GM23338 (cell line): Measurements from ENCODE around the gene AASDH. TPM values are rescaled to one million over a fixed set of nuclear protein-coding genes. Genes with fewer than 3 reads are reported as not detected.

Experiments
- ATAC-seq: fragments of 200-7000 bp; cut with Tn5 transposase; 3 replicates; pipeline ENCODE4 v1.9.1; 2020
- DNase-seq: peaks from one replicate; pipeline ENCODE4 v3.0.0-alpha.2; 2015; ENCODE audit warnings: low spot score
- H2AFZ ChIP-seq: fragments of 200-600 bp; sonication (generic); 2 replicates; pipeline ENCODE4 v1.8.0; 2016; ENCODE audit warnings: antibody characterized with exemption, mild to moderate bottlenecking, moderate library complexity
- H3F3A ChIP-seq: fragments of 200-600 bp; sonication (generic); replicated peaks from 2 replicates; pipeline ENCODE4 v1.8.0; 2017; ENCODE audit warnings: antibody characterized with exemption, mixed run types, low read depth
- H3K27ac ChIP-seq: fragments of 200-600 bp; sonication (generic); 2 replicates; pipeline ENCODE4 v1.6.1; 2016; ENCODE audit warnings: low read depth
- H3K27me3 ChIP-seq: fragments of 200-600 bp; sonication (generic); 2 replicates; pipeline ENCODE4 v1.8.0; 2016; ENCODE audit warnings: mild to moderate bottlenecking, mixed run types, moderate library complexity; ENCODE audit not compliant: insufficient read depth
- H3K36me3 ChIP-seq: fragments of 200-600 bp; sonication (generic); 2 replicates; pipeline ENCODE4 v1.8.0; 2016; ENCODE audit warnings: mild to moderate bottlenecking; ENCODE audit not compliant: insufficient read depth
- H3K4me1 ChIP-seq: fragments of 200-600 bp; sonication (generic); 2 replicates; pipeline ENCODE4 v1.8.0; 2016; ENCODE audit warnings: mild to moderate bottlenecking, moderate library complexity; ENCODE audit not compliant: insufficient read depth
- H3K4me2 ChIP-seq: fragments of 200-600 bp; sonication (generic); 2 replicates; pipeline ENCODE4 v1.7.1; 2017; ENCODE audit warnings: mixed run types
- H3K4me3 ChIP-seq: fragments of 200-600 bp; sonication (generic); 2 replicates; pipeline ENCODE4 v1.6.1; 2016; ENCODE audit warnings: mixed run types
- H3K79me2 ChIP-seq: fragments of 200-600 bp; sonication (generic); replicated peaks from 2 replicates; pipeline ENCODE4 v1.8.0; 2017; ENCODE audit warnings: mild to moderate bottlenecking; ENCODE audit not compliant: insufficient read depth
- H3K9me2 ChIP-seq: fragments of 200-600 bp; sonication (generic); 2 replicates; pipeline ENCODE4 v1.8.0; 2017; ENCODE audit not compliant: insufficient read depth
- H4K20me1 ChIP-seq: fragments of 200-600 bp; sonication (generic); replicated peaks from 2 replicates; pipeline ENCODE4 v1.8.0; 2017; ENCODE audit warnings: mild to moderate bottlenecking; ENCODE audit not compliant: insufficient read depth
- H3K27ac Mint-ChIP-seq: 2 replicates; pipeline ENCODE4 v1.8.0; 2020; ENCODE audit warnings: inconsistent platforms, mild to moderate bottlenecking, moderate library complexity, mixed read lengths
- H3K27me3 Mint-ChIP-seq: 3 replicates; pipeline ENCODE4 v1.8.0; 2022; ENCODE audit warnings: low read depth, mild to moderate bottlenecking, moderate library complexity, mixed read lengths, inconsistent platforms; ENCODE audit not compliant: insufficient read depth, poor library complexity
- H3K36me3 Mint-ChIP-seq: 3 replicates; pipeline ENCODE4 v1.8.0; 2021; ENCODE audit warnings: low read depth, mild to moderate bottlenecking, inconsistent platforms, moderate library complexity, mixed read lengths
- H3K4me1 Mint-ChIP-seq: 3 replicates; pipeline ENCODE4 v1.8.0; 2020; ENCODE audit warnings: mild to moderate bottlenecking, inconsistent platforms, mixed read lengths
- H3K4me3 Mint-ChIP-seq: 3 replicates; pipeline ENCODE4 v1.8.0; 2021; ENCODE audit warnings: moderate library complexity, mild to moderate bottlenecking, inconsistent platforms, mixed read lengths
- H3K9me3 Mint-ChIP-seq: 3 replicates; pipeline ENCODE4 v1.8.0; 2020; ENCODE audit warnings: moderate library complexity, mild to moderate bottlenecking, inconsistent platforms, mixed read lengths
- CTCF ChIP-seq, 2 experiments: fragments of 200-600 bp in 1 of 2; sonication (generic) in 1 of 2; conservative IDR thresholded peaks; 2 replicates each; pipeline versions ENCODE4 v1.5.1 to v1.6.1; 2016 to 2017; ENCODE audit warnings: antibody characterized with exemption in 2 of 2, low read depth in 2 of 2, mild to moderate bottlenecking in 2 of 2, moderate library complexity in 1 of 2
- EZH2 ChIP-seq: fragments of 200-600 bp; sonication (generic); IDR thresholded peaks from one replicate; pipeline ENCODE4 v1.8.0; 2017; ENCODE audit warnings: antibody characterized with exemption, mild to moderate bottlenecking, low read depth; ENCODE audit not compliant: unreplicated experiment
- POLR2AphosphoS5 ChIP-seq: IDR thresholded peaks from 2 replicates; pipeline ENCODE4 v1.6.1; 2016; ENCODE audit warnings: antibody characterized with exemption, low read depth
- REST ChIP-seq: IDR thresholded peaks from one replicate; pipeline ENCODE4 v1.6.1; 2018; ENCODE audit warnings: antibody characterized with exemption; ENCODE audit not compliant: unreplicated experiment
- polyA plus RNA-seq: library from polyadenylated mRNA; unstranded; fragments of >200 nt; fragmentation: Nextera tagmentation; extraction: Ambion mirVana; gene quantifications from 2 replicates; pipeline ENCODE4 v1.2.1, GENCODE V29; 2016
- total RNA-seq: library from RNA; depleted of rRNA; stranded (reverse); fragments of >200 nt; shearing (Covaris generic); gene quantifications from 2 replicates; pipeline ENCODE4 v1.2.3, GENCODE V29; 2014

The AASDH gene
- total and polyA plus RNA-seq, 2 experiments from 2014 or later: 12.2 to 35.6 TPM

DNA sequence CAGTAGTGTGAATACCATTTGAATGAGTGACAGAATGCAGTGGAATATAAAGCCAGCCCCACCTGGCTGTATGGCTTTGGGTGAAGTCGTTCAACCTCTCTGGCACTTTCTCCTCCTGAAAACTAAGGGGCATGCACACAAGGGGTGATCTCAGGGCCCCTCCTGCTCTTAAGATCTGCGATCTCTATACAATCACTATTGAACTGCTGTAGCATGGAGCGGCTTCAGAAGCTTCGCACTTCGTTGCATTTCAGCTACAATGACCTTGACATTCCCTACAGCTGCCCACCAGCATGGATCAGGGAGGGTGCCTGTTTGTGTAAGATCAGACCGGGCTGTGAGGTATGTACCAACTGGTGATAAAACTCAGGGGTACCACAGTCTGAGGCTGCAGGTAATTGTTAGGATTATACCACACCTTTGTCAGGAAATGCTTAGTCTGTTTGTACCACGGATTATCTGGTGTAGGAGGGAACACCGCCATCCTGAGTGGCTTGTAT is 85.2 kb downstream of the AASDH start (continued):
- TF ChIP-seq EZH2 (no peak), REST (no peak)

GRCh38 chr4:56301181-56301996 is 85.9 kb downstream of the AASDH start:
- no peaks in the 10 kb centered on the region for H3K79me2 ChIP-seq
- no peaks in the 10 kb centered on the region for H3K9me3 Mint-ChIP-seq
- no peak overlapping the region for H3K27ac Mint-ChIP-seq
- no peaks in the 10 kb centered on the region for H4K20me1 ChIP-seq
- H3K4me3 ChIP-seq: no peak overlapping the region
- no peaks in the 10 kb centered on the region for H3K36me3 ChIP-seq
- no peaks in the 10 kb centered on the region for H3K36me3 Mint-ChIP-seq
- peak; percentile 97 for ATAC-seq
- DNase-seq: peak; percentile 89
- no peaks in the 10 kb centered on the region for H3K9me2 ChIP-seq
- no peak for TF ChIP-seq POLR2AphosphoS5
- TF ChIP-seq REST: no peak
- TF ChIP-seq CTCF (conservative IDR thresholded peaks at IDR 0.05; ENCODE audit: low read depth in 2 of 2): peak; percentile 97 to 98
- H3K4me3 Mint-ChIP-seq: no peak overlapping the region
- peaks cover 10% of the 10 kb centered on the region for H3K27me3 Mint-ChIP-seq
- no peaks in the 10 kb centered on the region for H3F3A ChIP-seq
- H3K4me1 ChIP-seq: no peaks in the 10 kb centered on the region; the same call in none of the 2 replicates
- H3K27ac ChIP-seq: no peak overlapping the region
- no peaks in the 10 kb centered on the region for H3K27me3 ChIP-seq
- H3K4me2 ChIP-seq: no peak overlapping the region
- H3K4me1 Mint-ChIP-seq: peaks cover 11% of the 10 kb centered on the region
- no peak overlapping the region for H2AFZ ChIP-seq
